ENCODE measurements around the gene ACTA2.

Gene ACTA2

GRCh38 chr10:88906921-88907320 is 45.7 kb downstream of the ACTA2 start:
- Histone ChIP-seq H2AFZ (ENCODE audit: low read length) (no peak overlapping the region), H3F3A (ENCODE audit: insufficient read depth, low read length) (no peaks in the 10 kb centered on the region), H3K27me3 (replicated peaks; ENCODE audit: insufficient read depth, low read length) (no peaks in the 10 kb centered on the region), H3K9ac (ENCODE audit: low read length) (no peak overlapping the region), H3K4me2 (ENCODE audit: low read depth, low read length) (no peak overlapping the region), H3K79me2 (ENCODE audit: low read length) (no peaks in the 10 kb centered on the region), H4K20me1 (ENCODE audit: insufficient read depth, low read length) (no peaks in the 10 kb centered on the region), H3K36me3 (replicated peaks; ENCODE audit: insufficient read depth, low read length) (no peaks in the 10 kb centered on the region), H3K9me3 (replicated peaks; ENCODE audit: insufficient read depth, low read length) (no peaks in the 10 kb centered on the region), H3K27ac (ENCODE audit: low read length) (no peak overlapping the region), H3K9me2 (replicated peaks; ENCODE audit: insufficient read depth, low read length) (no peaks in the 10 kb centered on the region), H3K4me1 (ENCODE audit: low read length) (no peaks in the 10 kb centered on the region; the same call in 1 of the 2 replicates), H3K4me3 (ENCODE audit: low read length) (no peak overlapping the region)
- TF ChIP-seq EZH2 (optimal IDR thresholded peaks at IDR 0.05; ENCODE audit: low read depth, low read length) = no peak
- TF ChIP-seq EZH2phosphoT487 (IDR thresholded peaks at IDR 0.05; ENCODE audit: low read length) = no peak
- TF ChIP-seq CTCF (IDR thresholded peaks at IDR 0.05; ENCODE audit: low read length) = no peak
- no peak for DNase-seq

- Histone ChIP-seq H3K4me3 (ENCODE audit: low read length) (no peak overlapping the region), H4K20me1 (ENCODE audit: insufficient read depth, low read length) (no peaks in the 10 kb centered on the region), H2AFZ (ENCODE audit: low read length) (no peak overlapping the region), H3K4me2 (ENCODE audit: low read depth, low read length) (no peak overlapping the region), H3K27ac (ENCODE audit: low read length) (no peak overlapping the region), H3K79me2 (ENCODE audit: low read length) (no peaks in the 10 kb centered on the region), H3F3A (ENCODE audit: insufficient read depth, low read length) (no peaks in the 10 kb centered on the region), H3K9me3 (replicated peaks; ENCODE audit: insufficient read depth, low read length) (no peaks in the 10 kb centered on the region), H3K27me3 (replicated peaks; ENCODE audit: insufficient read depth, low read length) (no peaks in the 10 kb centered on the region), H3K9me2 (replicated peaks; ENCODE audit: insufficient read depth, low read length) (no peaks in the 10 kb centered on the region), H3K9ac (ENCODE audit: low read length) (no peak overlapping the region), H3K4me1 (ENCODE audit: low read length) (peaks cover 7% of the 10 kb centered on the region), H3K36me3 (replicated peaks; ENCODE audit: insufficient read depth, low read length) (no peaks in the 10 kb centered on the region)
- TF ChIP-seq CTCF (IDR thresholded peaks at IDR 0.05; ENCODE audit: low read length) = no peak
- TF ChIP-seq EZH2phosphoT487 (IDR thresholded peaks at IDR 0.05; ENCODE audit: low read length) = no peak
- no peak for TF ChIP-seq EZH2 (optimal IDR thresholded peaks at IDR 0.05; ENCODE audit: low read depth, low read length)
- no peak for DNase-seq
These were observed 48.9 kb downstream of the ACTA2 start for GRCh38 chr10:88903715-88904114.

GRCh38 chr10:88901984-88902789 is 50.4 kb downstream of the ACTA2 start:
- DNase-seq = no peak
- Histone ChIP-seq H3K36me3 (replicated peaks; ENCODE audit: insufficient read depth, low read length) (no peaks in the 10 kb centered on the region), H3K27ac (ENCODE audit: low read length) (no peak overlapping the region; the same call in 1 of the 2 replicates), H3K4me2 (ENCODE audit: low read depth, low read length) (no peak overlapping the region), H4K20me1 (ENCODE audit: insufficient read depth, low read length) (no peaks in the 10 kb centered on the region), H3K4me1 (ENCODE audit: low read length) (peaks cover 7% of the 10 kb centered on the region), H3K9me3 (replicated peaks; ENCODE audit: insufficient read depth, low read length) (no peaks in the 10 kb centered on the region), H3K9me2 (replicated peaks; ENCODE audit: insufficient read depth, low read length) (no peaks in the 10 kb centered on the region), H3K27me3 (replicated peaks; ENCODE audit: insufficient read depth, low read length) (no peaks in the 10 kb centered on the region), H3K79me2 (ENCODE audit: low read length) (no peaks in the 10 kb centered on the region), H3K9ac (ENCODE audit: low read length) (no peak overlapping the region), H2AFZ (ENCODE audit: low read length) (no peak overlapping the region), H3K4me3 (ENCODE audit: low read length) (no peak overlapping the region), H3F3A (ENCODE audit: insufficient read depth, low read length) (no peaks in the 10 kb centered on the region)
- TF ChIP-seq CTCF (IDR thresholded peaks at IDR 0.05; ENCODE audit: low read length) = no peak

Measured in MM.1S (cell line).